HCT116 (cell line): ENCODE data around the gene OSBP2. TPM values are rescaled to one million over a fixed set of nuclear protein-coding genes. Genes with fewer than 3 reads are reported as not detected.

Source experiments
- ATAC-seq: fragments of 200-7000 bp; cut with Tn5 transposase; 2 replicates; pipeline ENCODE4 v1.9.1; 2020; ENCODE audit warnings: mild to moderate bottlenecking, moderate library complexity
- BruUV-seq: library from RNA; stranded (reverse); fragments of 400-500 nt; replicated peaks from 2 replicates; lab custom pipeline; 2021; lab: Mats Ljungman, UMichigan
- CTCF ChIA-PET: fragments of 300-600 bp; sonication (Branson Sonifier 250); formaldehyde crosslinking; loops from one replicate; lab custom pipeline; 2021; ENCODE audit warnings: antibody characterized with exemption; lab: Charles Lee
- POLR2A ChIA-PET: fragments of 300-600, 350-600 bp; sonication (Branson Sonifier 250); formaldehyde crosslinking; loops from one replicate; lab custom pipeline; 2021; ENCODE audit warnings: antibody characterized with exemption; lab: Charles Lee
- RAD21 ChIA-PET, 2 experiments: fragments of 300-600 bp; sonication (Branson Sonifier 250); formaldehyde crosslinking; loops; one replicate each; lab custom pipeline; 2023; ENCODE audit warnings: low total read pairs in 2 of 2; ENCODE audit not compliant: uncharacterized antibody in 2 of 2, unreplicated experiment in 2 of 2, low non-redundant PET in 1 of 2; lab: Charles Lee
- DNase-seq: peaks from one replicate; pipeline ENCODE4 v3.0.0-alpha.2; 2010; ENCODE audit warnings: low read depth, low spot score
- H2AFZ ChIP-seq: fragments of 200-600 bp; shearing (Covaris generic), sonication (generic); 2 replicates; pipeline ENCODE4 v1.6.1; 2017; ENCODE audit warnings: low read depth, mixed run types, mixed read lengths, antibody characterized with exemption, low read length; ENCODE audit not compliant: poor library complexity, severe bottlenecking
- H3K27ac ChIP-seq: 2 replicates; pipeline ENCODE4 v1.5.1; 2012; ENCODE audit warnings: low read depth, low read length
- H3K27me3 ChIP-seq: fragments of 200-600 bp; sonication (generic); 2 replicates; pipeline ENCODE4 v1.6.1; 2016; ENCODE audit warnings: mixed run types, low read length, mixed read lengths; ENCODE audit not compliant: insufficient read depth
- H3K36me3 ChIP-seq, 2 experiments: fragments of 200-500 bp in 1 of 2; fragments of 200-600 bp in 1 of 2; sonication (Bioruptor generic) in 1 of 2; sonication (generic) in 1 of 2; 2 replicates each; pipeline versions ENCODE4 v1.5.1 to v1.6.1; 2014 to 2016; ENCODE audit warnings: low read length in 2 of 2, inconsistent platforms in 1 of 2, mixed read lengths in 1 of 2, mixed run types in 1 of 2; ENCODE audit not compliant: insufficient read depth in 2 of 2, control insufficient read depth in 1 of 2
- H3K4me1 ChIP-seq, 2 experiments: fragments of 200-600 bp in 1 of 2; sonication (generic) in 1 of 2; 2 replicates each; pipeline versions ENCODE4 v1.5.1 to v1.6.1; 2012 to 2017; ENCODE audit warnings: low read length in 2 of 2, inconsistent platforms in 1 of 2, mild to moderate bottlenecking in 1 of 2, mixed read lengths in 1 of 2, mixed run types in 1 of 2, moderate library complexity in 1 of 2; ENCODE audit not compliant: insufficient read depth in 2 of 2, control insufficient read depth in 1 of 2
- H3K4me2 ChIP-seq: fragments of 200-600 bp; sonication (generic); 2 replicates; pipeline ENCODE4 v1.6.1; 2017; ENCODE audit warnings: mixed run types, low read length, mixed read lengths
- H3K4me3 ChIP-seq, 2 experiments: fragments of 200-600 bp in 1 of 2; sonication (generic) in 1 of 2; replicated peaks in 1 of 2; 2 replicates each; pipeline ENCODE4 v1.5.1; 2011 to 2016; ENCODE audit warnings: low read length in 2 of 2, control low read depth in 1 of 2, low read depth in 1 of 2, mild to moderate bottlenecking in 1 of 2, mixed read lengths in 1 of 2, mixed run types in 1 of 2
- H3K79me2 ChIP-seq: fragments of 200-600 bp; sonication (generic); 2 replicates; pipeline ENCODE4 v1.6.1; 2017; ENCODE audit warnings: mild to moderate bottlenecking, mixed run types, low read length, moderate library complexity, mixed read lengths; ENCODE audit not compliant: insufficient read depth
- H3K9ac ChIP-seq: fragments of 200-600 bp; sonication (generic); 2 replicates; pipeline ENCODE4 v1.6.1; 2016; ENCODE audit warnings: low read length, mixed read lengths
- H3K9me2 ChIP-seq: fragments of 200-600 bp; sonication (generic), shearing (Covaris generic); 2 replicates; pipeline ENCODE4 v1.6.1; 2017; ENCODE audit warnings: mixed run types, mild to moderate bottlenecking, moderate library complexity; ENCODE audit not compliant: insufficient read depth
- H3K9me3 ChIP-seq, 2 experiments: fragments of 200-500 bp in 1 of 2; fragments of 200-600 bp in 1 of 2; sonication (Bioruptor generic) in 1 of 2; sonication (generic) in 1 of 2; 2 replicates each; pipeline ENCODE4 v1.6.1; 2014 to 2017; ENCODE audit warnings: low read length in 2 of 2, mixed read lengths in 2 of 2, inconsistent platforms in 1 of 2, low read depth in 1 of 2, mild to moderate bottlenecking in 1 of 2, mixed run types in 1 of 2, moderate library complexity in 1 of 2; ENCODE audit not compliant: control insufficient read depth in 1 of 2, insufficient read depth in 1 of 2
- H4K20me1 ChIP-seq: fragments of 200-600 bp; sonication (generic), shearing (Covaris generic); 2 replicates; pipeline ENCODE4 v1.6.1; 2017; ENCODE audit warnings: mixed run types, mild to moderate bottlenecking, moderate library complexity; ENCODE audit not compliant: insufficient read depth
- CBX3 ChIP-seq: IDR thresholded peaks from 2 replicates; pipeline ENCODE4 v1.6.1; 2012; ENCODE audit warnings: low read depth
- ELF1 ChIP-seq: IDR thresholded peaks from 2 replicates; pipeline ENCODE4 v1.6.1; 2012; ENCODE audit warnings: low read depth, borderline replicate concordance
- EZH2 ChIP-seq: fragments of 200-600 bp; sonication (generic); IDR thresholded peaks from 2 replicates; pipeline ENCODE4 v1.6.1; 2017; ENCODE audit warnings: antibody characterized with exemption, mixed run types
- FOSL1 ChIP-seq: IDR thresholded peaks from 2 replicates; pipeline ENCODE4 v1.6.1; 2012; ENCODE audit warnings: low read depth
- JUND ChIP-seq: IDR thresholded peaks from 2 replicates; pipeline ENCODE4 v1.6.1; 2012
- RAD21 ChIP-seq: IDR thresholded peaks from 2 replicates; pipeline ENCODE4 v1.6.1; 2012; ENCODE audit warnings: low read depth, mild to moderate bottlenecking
- REST ChIP-seq: IDR thresholded peaks from 2 replicates; pipeline ENCODE4 v1.6.1; 2012; ENCODE audit warnings: low read depth
- SIN3A ChIP-seq: IDR thresholded peaks from 2 replicates; pipeline ENCODE4 v1.6.1; 2012; ENCODE audit warnings: low read depth
- SP1 ChIP-seq: IDR thresholded peaks from 2 replicates; pipeline ENCODE4 v1.6.1; 2012; ENCODE audit warnings: low read depth
- TCF7L2 ChIP-seq: IDR thresholded peaks from 2 replicates; pipeline ENCODE4 v1.7.0; 2011; ENCODE audit warnings: borderline replicate concordance, inconsistent platforms; ENCODE audit not compliant: insufficient read depth, insufficient read length; ENCODE audit errors: extremely low read depth
- ZNF274 ChIP-seq: fragments of 200-500 bp; sonication (Bioruptor generic); IDR thresholded peaks from 2 replicates; pipeline ENCODE4 v1.6.1; 2014; ENCODE audit warnings: mild to moderate bottlenecking, low read depth, low read length, inconsistent platforms
- intact Hi-C: fragments of 100-400 bp; cut with micrococcal nuclease; formaldehyde crosslinking; loops from 2 replicates; pipeline ENCODE4 v1.10.0; 2022
- total RNA-seq: library from RNA; stranded (reverse); gene quantifications from one replicate; pipeline ENCODE4 v1.2.1, GENCODE V29; 2021; ENCODE audit not compliant: unreplicated experiment

The OSBP2 gene
- total RNA-seq, 1 experiment from 2014 or later: 12.9 TPM

GRCh38 chr22:30892286-30892685, 197.6 kb downstream of the OSBP2 start:
- H3K79me2 ChIP-seq: no peaks in the 10 kb centered on the region
- H4K20me1 ChIP-seq: no peaks in the 10 kb centered on the region
- H2AFZ ChIP-seq: no peak overlapping the region
- H3K9me3 ChIP-seq: no peaks in the 10 kb centered on the region
- RAD21 ChIA-PET: no interaction called here
- POLR2A ChIA-PET: no interaction called here
- no peaks in the 10 kb centered on the region for H3K4me1 ChIP-seq
- no peak overlapping the region for H3K27ac ChIP-seq
- H3K4me3 ChIP-seq: no peak overlapping the region
- TF ChIP-seq CBX3: no peak
- TF ChIP-seq ELF1: no peak
- TF ChIP-seq EZH2: no peak
- no peak for TF ChIP-seq FOSL1
- TF ChIP-seq REST: no peak
- TF ChIP-seq JUND: no peak
- TF ChIP-seq RAD21: no peak
- TF ChIP-seq ZNF274: no peak
- no peak for TF ChIP-seq SP1
- no peak for TF ChIP-seq TCF7L2
- no peak for TF ChIP-seq SIN3A
- no peak for ATAC-seq
- no peaks in the 10 kb centered on the region; a peak in 1 of 4 replicates for H3K36me3 ChIP-seq
- no peaks in the 10 kb centered on the region for H3K9me2 ChIP-seq
- BruUV-seq: no TSS peak
- no peak overlapping the region for H3K4me2 ChIP-seq
- H3K9ac ChIP-seq: no peak overlapping the region
- CTCF ChIA-PET: interaction anchor here (3.2 kb wide), 1 partner anchor 129 kb away, joined by 19 read pairs; no protein-coding TSS in a partner anchor
- H3K27me3 ChIP-seq: no peaks in the 10 kb centered on the region
- intact Hi-C loops: no loop called here
- DNase-seq: no peak
